Mucosa of rectum (tissue), 2 donors: ENCODE data around the gene ZBTB46.
"Not testable (repeated sequence)": the region's sequence is repeated elsewhere in the genome, so short reads cannot be mapped to it uniquely, and the experiment has no call there.

ENCODE experiments used
- H3K27ac ChIP-seq, 2 donors: one replicate each; pipeline ENCODE4 v1.7.0; 2013; ENCODE audit warnings: inconsistent platforms in 2 of 2, low read depth in 2 of 2, low read length in 2 of 2
- H3K27me3 ChIP-seq, 2 donors: one replicate each; pipeline ENCODE4 v1.7.0; 2013; ENCODE audit warnings: low read length in 2 of 2; ENCODE audit not compliant: control insufficient read depth in 2 of 2, insufficient read depth in 2 of 2
- H3K36me3 ChIP-seq, 2 donors: one replicate each; pipeline ENCODE4 v1.7.0; 2013; ENCODE audit warnings: low read length in 2 of 2; ENCODE audit not compliant: control insufficient read depth in 2 of 2, insufficient read depth in 2 of 2
- H3K4me1 ChIP-seq, 2 donors: one replicate each; pipeline ENCODE4 v1.7.0; 2013; ENCODE audit warnings: low read length in 2 of 2, mild to moderate bottlenecking in 1 of 2; ENCODE audit not compliant: control insufficient read depth in 2 of 2, insufficient read depth in 2 of 2
- H3K4me3 ChIP-seq, 2 donors: one replicate each; pipeline ENCODE4 v1.7.0; 2013; ENCODE audit warnings: low read length in 2 of 2
- H3K9ac ChIP-seq, 2 donors: one replicate each; pipeline ENCODE4 v1.7.0; 2013; ENCODE audit warnings: low read length in 2 of 2, low read depth in 1 of 2, mild to moderate bottlenecking in 1 of 2
- H3K9me3 ChIP-seq, 2 donors: one replicate each; pipeline ENCODE4 v1.7.0; 2013; ENCODE audit warnings: low read length in 2 of 2; ENCODE audit not compliant: control insufficient read depth in 2 of 2
- donor health status: healthy.
- donor health status: Normal muscosa, but diverticular disease.

ZBTB46 gene

GRCh38 chr20:63734111-63734945 lies 96.7 kb downstream of the ZBTB46 start:
- Histone ChIP-seq H3K4me1 (peaks cover 24 to 31% of the 10 kb centered on the region in 2 donors), H3K9me3 (no peaks in the 10 kb centered on the region), H3K4me3 (no peak overlapping the region), H3K27ac (no peak overlapping the region), H3K27me3 (no peaks in the 10 kb centered on the region), H3K9ac (no peak overlapping the region), H3K36me3 (peaks cover 22% of the 10 kb centered on the region in 2 donors)

GRCh38 chr20:63733579-63734081 lies 97.4 kb downstream of the ZBTB46 start:
- H3K36me3 ChIP-seq: peaks cover 22% of the 10 kb centered on the region in 2 donors
- no peak overlapping the region for H3K27ac ChIP-seq
- no peaks in the 10 kb centered on the region for H3K9me3 ChIP-seq
- no peak overlapping the region for H3K9ac ChIP-seq
- no peak overlapping the region for H3K4me3 ChIP-seq
- peaks cover 23 to 27% of the 10 kb centered on the region in 2 donors for H3K4me1 ChIP-seq
- no peaks in the 10 kb centered on the region for H3K27me3 ChIP-seq

GRCh38 chr20:63733117-63733516 lies 97.9 kb downstream of the ZBTB46 start:
- Histone ChIP-seq H3K27ac (no peak overlapping the region), H3K9ac (no peak overlapping the region), H3K36me3 (peaks cover 22 to 26% of the 10 kb centered on the region in 2 donors), H3K27me3 (no peaks in the 10 kb centered on the region), H3K4me1 (peaks cover 20 to 22% of the 10 kb centered on the region in 2 donors), H3K4me3 (no peak overlapping the region), H3K9me3 (no peaks in the 10 kb centered on the region)

- peaks cover 22 to 26% of the 10 kb centered on the region in 2 donors for H3K36me3 ChIP-seq
- no peaks in the 10 kb centered on the region for H3K9me3 ChIP-seq
- H3K9ac ChIP-seq: no peak overlapping the region
- H3K4me1 ChIP-seq: peaks cover 19 to 21% of the 10 kb centered on the region in 2 donors
- H3K4me3 ChIP-seq: no peak overlapping the region
- no peaks in the 10 kb centered on the region for H3K27me3 ChIP-seq
- H3K27ac ChIP-seq: no peak overlapping the region
Observed at GRCh38 chr20:63732118-63733095, 98.7 kb downstream of the ZBTB46 start.

GRCh38 chr20:63731410-63731809 lies 99.7 kb downstream of the ZBTB46 start:
- Histone ChIP-seq H3K4me3 (no peak overlapping the region), H3K36me3 (peaks cover 22 to 26% of the 10 kb centered on the region in 2 donors), H3K27me3 (no peaks in the 10 kb centered on the region), H3K9me3 (no peaks in the 10 kb centered on the region), H3K27ac (no peak overlapping the region), H3K4me1 (peaks cover 9 to 15% of the 10 kb centered on the region in 2 donors), H3K9ac (no peak overlapping the region)

- not testable (repeated sequence) for H3K9ac ChIP-seq, H3K27me3 ChIP-seq, H3K4me3 ChIP-seq, H3K9me3 ChIP-seq, H3K4me1 ChIP-seq
- Histone ChIP-seq H3K27ac (peak overlapping the region in 1 of 2 donors; percentile 40), H3K36me3 (peaks cover 21 to 22% of the 10 kb centered on the region in 2 donors)
Observed at GRCh38 chr20:63730189-63730733, 100.8 kb downstream of the ZBTB46 start.

GRCh38 chr20:63722967-63723622 lies 108.0 kb downstream of the ZBTB46 start:
- H3K4me3 ChIP-seq, H3K4me1 ChIP-seq, H3K27ac ChIP-seq, H3K27me3 ChIP-seq, H3K9ac ChIP-seq, H3K9me3 ChIP-seq: not testable (repeated sequence)
- H3K36me3 ChIP-seq: peaks cover 14 to 18% of the 10 kb centered on the region in 2 donors

GRCh38 chr20:63718996-63719395 lies 112.1 kb downstream of the ZBTB46 start:
- H3K36me3 ChIP-seq: peaks cover 14 to 29% of the 10 kb centered on the region in 2 donors

GRCh38 chr20:63714858-63715257 lies 116.2 kb downstream of the ZBTB46 start:
- Histone ChIP-seq H3K9ac (no peak overlapping the region), H3K9me3 (no peaks in the 10 kb centered on the region), H3K27ac (no peak overlapping the region), H3K4me1 (no peaks in the 10 kb centered on the region), H3K36me3 (peaks cover 5 to 32% of the 10 kb centered on the region in 2 donors), H3K4me3 (no peak overlapping the region), H3K27me3 (no peaks in the 10 kb centered on the region)

More at GRCh38 chr20:63718996-63719395, 112.1 kb downstream of the ZBTB46 start:
- no peak overlapping the region for H3K27ac ChIP-seq
- H3K9me3 ChIP-seq: no peaks in the 10 kb centered on the region
- no peak overlapping the region for H3K4me3 ChIP-seq
- no peak overlapping the region for H3K9ac ChIP-seq
- H3K27me3 ChIP-seq: no peaks in the 10 kb centered on the region
- H3K4me1 ChIP-seq: no peaks in the 10 kb centered on the region
